Osteoblast (primary cell): ENCODE results near the gene PRSS12. TPM values are rescaled to one million over a fixed set of nuclear protein-coding genes. Genes with fewer than 3 reads are reported as not detected.
A peak's percentile ranks its signal among the peaks of the same experiment; 100 is the strongest.

Source experiments
- DNase-seq: peaks from one replicate; pipeline ENCODE4 v3.0.0; 2011; ENCODE audit warnings: low spot score, mixed read lengths; ENCODE audit not compliant: insufficient read length; ENCODE audit errors: missing footprints
- H2AFZ ChIP-seq: 2 replicates; pipeline ENCODE4 v1.6.0; 2011; ENCODE audit warnings: mild to moderate bottlenecking, low read length
- H3K27ac ChIP-seq: 2 replicates; pipeline ENCODE4 v1.5.1; 2011; ENCODE audit warnings: mild to moderate bottlenecking, low read depth, low read length, moderate library complexity
- H3K27me3 ChIP-seq: 2 replicates; pipeline ENCODE4 v1.6.0; 2012; ENCODE audit warnings: mild to moderate bottlenecking, control low read depth, inconsistent platforms, low read length, moderate library complexity; ENCODE audit not compliant: insufficient read depth
- H3K36me3 ChIP-seq: 2 replicates; pipeline ENCODE4 v1.5.1; 2011; ENCODE audit warnings: mild to moderate bottlenecking, low read length, control low read depth, moderate library complexity; ENCODE audit not compliant: insufficient read depth
- H3K4me1 ChIP-seq: 2 replicates; pipeline ENCODE4 v1.5.1; 2011; ENCODE audit warnings: mild to moderate bottlenecking, low read length, control low read depth, moderate library complexity; ENCODE audit not compliant: insufficient read depth
- H3K4me2 ChIP-seq: 2 replicates; pipeline ENCODE4 v1.6.0; 2011; ENCODE audit warnings: mild to moderate bottlenecking, low read length; ENCODE audit not compliant: insufficient read depth
- H3K4me3 ChIP-seq: fragments of 200-600 bp; sonication (generic); 3 replicates; pipeline ENCODE4 v1.5.1; 2012; ENCODE audit warnings: mild to moderate bottlenecking, low read length, inconsistent platforms; ENCODE audit not compliant: insufficient read depth
- H3K79me2 ChIP-seq: 2 replicates; pipeline ENCODE4 v1.6.0; 2012; ENCODE audit warnings: mild to moderate bottlenecking, low read length, control low read depth, inconsistent platforms; ENCODE audit not compliant: insufficient read depth
- H3K9me3 ChIP-seq: 2 replicates; pipeline ENCODE4 v1.5.1; 2011; ENCODE audit warnings: low read depth, low read length, control low read depth
- H4K20me1 ChIP-seq: 2 replicates; pipeline ENCODE4 v1.6.0; 2012; ENCODE audit warnings: mild to moderate bottlenecking, low read length, control low read depth; ENCODE audit not compliant: insufficient read depth
- total RNA-seq: library from RNA; depleted of rRNA; stranded (reverse); fragments of >200 nt; gene quantifications from 2 replicates; pipeline ENCODE4 v1.2.3, GENCODE V29; 2012
- TF ChIP-seq, protein P1 (sequence below): IDR thresholded peaks from 2 replicates; pipeline ENCODE4 v1.5.1; 2011; ENCODE audit warnings: mild to moderate bottlenecking, low read depth, low read length, moderate library complexity; ENCODE audit errors: extremely low read depth

PRSS12 gene
- total RNA-seq, 1 donor: 9.4 TPM

DNA sequence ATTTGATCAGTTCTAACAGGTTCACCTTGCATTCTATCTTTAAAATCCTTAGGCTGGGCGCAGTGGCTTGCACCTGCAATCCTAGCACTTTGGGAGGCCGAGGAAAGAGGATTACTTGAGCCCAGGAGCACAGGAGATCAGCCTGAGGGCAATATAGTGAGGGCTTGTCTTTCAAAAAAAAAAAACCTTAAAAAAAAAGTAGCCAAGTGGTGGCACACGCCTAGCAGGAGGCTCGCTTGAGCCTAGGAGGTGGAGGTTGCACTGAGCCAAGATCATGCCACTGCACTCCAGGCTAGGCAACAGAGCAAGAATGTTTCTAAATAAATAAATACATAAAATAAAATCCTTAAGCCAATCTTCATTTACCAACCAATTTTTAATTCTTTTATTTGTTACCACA is 75.6 kb downstream of the PRSS12 start:
- TF ChIP-seq, protein P1, sequence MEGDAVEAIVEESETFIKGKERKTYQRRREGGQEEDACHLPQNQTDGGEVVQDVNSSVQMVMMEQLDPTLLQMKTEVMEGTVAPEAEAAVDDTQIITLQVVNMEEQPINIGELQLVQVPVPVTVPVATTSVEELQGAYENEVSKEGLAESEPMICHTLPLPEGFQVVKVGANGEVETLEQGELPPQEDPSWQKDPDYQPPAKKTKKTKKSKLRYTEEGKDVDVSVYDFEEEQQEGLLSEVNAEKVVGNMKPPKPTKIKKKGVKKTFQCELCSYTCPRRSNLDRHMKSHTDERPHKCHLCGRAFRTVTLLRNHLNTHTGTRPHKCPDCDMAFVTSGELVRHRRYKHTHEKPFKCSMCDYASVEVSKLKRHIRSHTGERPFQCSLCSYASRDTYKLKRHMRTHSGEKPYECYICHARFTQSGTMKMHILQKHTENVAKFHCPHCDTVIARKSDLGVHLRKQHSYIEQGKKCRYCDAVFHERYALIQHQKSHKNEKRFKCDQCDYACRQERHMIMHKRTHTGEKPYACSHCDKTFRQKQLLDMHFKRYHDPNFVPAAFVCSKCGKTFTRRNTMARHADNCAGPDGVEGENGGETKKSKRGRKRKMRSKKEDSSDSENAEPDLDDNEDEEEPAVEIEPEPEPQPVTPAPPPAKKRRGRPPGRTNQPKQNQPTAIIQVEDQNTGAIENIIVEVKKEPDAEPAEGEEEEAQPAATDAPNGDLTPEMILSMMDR: no peak
- Histone ChIP-seq H4K20me1 (peaks cover 21% of the 10 kb centered on the region), H3K4me1 (peaks cover 28% of the 10 kb centered on the region), H3K27ac (no peak overlapping the region), H3K79me2 (peaks cover 19% of the 10 kb centered on the region), H3K36me3 (peaks cover 18% of the 10 kb centered on the region), H2AFZ (no peak overlapping the region), H3K9me3 (no peaks in the 10 kb centered on the region), H3K4me3 (no peak overlapping the region), H3K4me2 (no peak overlapping the region), H3K27me3 (peaks cover 7% of the 10 kb centered on the region)
- no peak for DNase-seq

DNA sequence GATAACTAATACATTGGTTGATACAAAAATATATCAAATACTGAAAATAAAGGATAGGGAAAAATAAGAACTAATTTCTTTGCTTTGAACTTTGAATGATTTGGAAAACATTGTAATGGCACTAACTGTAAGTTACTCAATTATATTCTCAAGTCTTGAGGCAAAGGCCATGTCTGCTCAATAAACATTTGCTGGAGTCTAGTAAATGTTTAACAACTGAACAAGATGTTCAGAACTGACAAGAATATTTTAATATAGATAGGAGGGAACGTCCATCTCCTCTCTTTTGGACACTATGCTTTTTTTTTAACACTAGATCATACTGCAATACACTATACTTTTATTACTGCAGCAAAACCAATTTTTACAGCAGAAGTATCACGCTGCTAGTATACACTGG is 76.2 kb downstream of the PRSS12 start:
- H3K4me2 ChIP-seq: no peak overlapping the region
- peaks cover 19% of the 10 kb centered on the region for H3K79me2 ChIP-seq
- H3K4me3 ChIP-seq: no peak overlapping the region
- peaks cover 18% of the 10 kb centered on the region for H3K36me3 ChIP-seq
- TF ChIP-seq, protein P1: no peak
- H3K4me1 ChIP-seq: peaks cover 21% of the 10 kb centered on the region
- H3K27ac ChIP-seq: no peak overlapping the region
- no peak overlapping the region for H2AFZ ChIP-seq
- DNase-seq: no peak
- H4K20me1 ChIP-seq: peaks cover 19% of the 10 kb centered on the region
- H3K9me3 ChIP-seq: no peaks in the 10 kb centered on the region
- H3K27me3 ChIP-seq: peaks cover 7% of the 10 kb centered on the region

DNA sequence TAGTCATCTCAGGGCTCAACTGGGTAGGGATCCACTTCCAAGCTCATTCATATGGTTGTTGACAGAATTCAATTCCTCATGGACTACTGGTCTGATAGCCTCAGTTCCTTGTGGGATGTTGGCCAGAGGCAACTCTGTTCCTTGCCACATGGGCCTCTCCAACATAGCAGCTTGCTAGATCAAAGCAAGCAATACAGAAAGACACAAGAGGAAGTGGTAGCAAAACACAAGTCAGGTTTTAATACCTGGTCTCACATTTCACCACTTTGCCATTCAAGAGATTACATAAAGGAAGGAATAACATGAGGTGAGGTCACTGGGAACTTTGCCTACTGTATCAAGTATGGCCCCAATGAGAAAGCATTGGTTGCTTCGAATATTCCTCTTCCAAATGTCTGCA is 79.2 kb downstream of the PRSS12 start:
- Histone ChIP-seq H4K20me1 (peaks cover under 1% of the 10 kb centered on the region), H3K79me2 (peaks cover 1% of the 10 kb centered on the region), H3K9me3 (no peaks in the 10 kb centered on the region), H3K4me1 (no peaks in the 10 kb centered on the region), H3K27ac (no peak overlapping the region), H3K4me3 (no peak overlapping the region), H3K27me3 (peaks cover 7% of the 10 kb centered on the region), H2AFZ (no peak overlapping the region), H3K36me3 (no peaks in the 10 kb centered on the region), H3K4me2 (no peak overlapping the region)
- no peak for DNase-seq
- TF ChIP-seq, protein P1: no peak

DNA sequence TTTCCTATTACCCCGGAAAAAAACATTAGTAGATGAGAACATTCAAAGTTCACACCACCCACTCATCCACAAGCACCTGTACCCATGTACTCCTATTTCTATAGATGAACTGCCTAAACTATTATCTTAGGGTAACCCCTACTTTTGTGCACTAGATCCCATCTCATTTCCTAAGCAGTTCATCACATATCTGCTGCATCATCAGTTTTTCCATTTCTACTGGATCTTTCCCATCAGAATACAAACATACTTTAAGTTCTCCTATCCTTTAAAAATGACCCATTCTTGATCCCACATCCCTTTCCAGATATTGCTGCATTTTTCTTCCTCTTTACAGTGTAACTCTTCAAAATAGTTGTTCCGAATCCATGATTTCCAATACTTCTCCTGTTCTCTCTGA is 81.0 kb downstream of the PRSS12 start:
- Histone ChIP-seq H4K20me1 (no peaks in the 10 kb centered on the region), H3K27ac (no peak overlapping the region), H3K4me3 (no peak overlapping the region), H3K4me2 (no peak overlapping the region), H3K27me3 (peaks cover 7% of the 10 kb centered on the region), H3K36me3 (no peaks in the 10 kb centered on the region), H3K79me2 (no peaks in the 10 kb centered on the region), H3K4me1 (no peaks in the 10 kb centered on the region), H3K9me3 (no peaks in the 10 kb centered on the region), H2AFZ (no peak overlapping the region)
- peak; percentile 42 for DNase-seq
- TF ChIP-seq, protein P1: no peak
